Sigmoid colon (tissue), 4 donors: ENCODE measurements around the gene CD9.
A peak's percentile ranks its signal among the peaks of the same experiment; 100 is the strongest.

Source experiments
- CTCF ChIP-seq, 4 experiments: fragments of 450-650 bp in 3 of 4; fragments of 200-600 bp in 1 of 4; IDR thresholded peaks; one replicate each; pipeline ENCODE4 v1.5.1; 2016 to 2019; ENCODE audit warnings: antibody characterized with exemption in 4 of 4, mild to moderate bottlenecking in 3 of 4, moderate library complexity in 2 of 4
- EP300 ChIP-seq, 4 donors: sonication (generic); formaldehyde crosslinking; IDR thresholded peaks; one replicate each; pipeline ENCODE4 v1.6.1; 2017; ENCODE audit warnings: antibody characterized with exemption in 4 of 4
- POLR2A ChIP-seq, 2 donors: fragments of 450-650 bp; IDR thresholded peaks; one replicate each; pipeline ENCODE4 v1.6.1; 2016; ENCODE audit warnings: antibody characterized with exemption in 2 of 2, mild to moderate bottlenecking in 2 of 2, moderate library complexity in 2 of 2
- POLR2AphosphoS5 ChIP-seq, 4 donors: sonication (generic); formaldehyde crosslinking; IDR thresholded peaks; one replicate each; pipeline ENCODE4 v1.6.1; 2017; ENCODE audit warnings: antibody characterized with exemption in 4 of 4

GRCh38 chr12:6230321-6231110 is 30.3 kb downstream of the CD9 start:
- TF ChIP-seq CTCF (IDR thresholded peaks at IDR 0.05) (no peak), POLR2AphosphoS5 (IDR thresholded peaks at IDR 0.05) (peak; percentile 78 to 93 (median 82)), POLR2A (IDR thresholded peaks at IDR 0.05) (no peak), EP300 (IDR thresholded peaks at IDR 0.05) (peak in 3 of 4 donors; percentile 47 to 90 (median 76))
